ENCODE results near the gene LONP2.

LONP2 gene

DNA sequence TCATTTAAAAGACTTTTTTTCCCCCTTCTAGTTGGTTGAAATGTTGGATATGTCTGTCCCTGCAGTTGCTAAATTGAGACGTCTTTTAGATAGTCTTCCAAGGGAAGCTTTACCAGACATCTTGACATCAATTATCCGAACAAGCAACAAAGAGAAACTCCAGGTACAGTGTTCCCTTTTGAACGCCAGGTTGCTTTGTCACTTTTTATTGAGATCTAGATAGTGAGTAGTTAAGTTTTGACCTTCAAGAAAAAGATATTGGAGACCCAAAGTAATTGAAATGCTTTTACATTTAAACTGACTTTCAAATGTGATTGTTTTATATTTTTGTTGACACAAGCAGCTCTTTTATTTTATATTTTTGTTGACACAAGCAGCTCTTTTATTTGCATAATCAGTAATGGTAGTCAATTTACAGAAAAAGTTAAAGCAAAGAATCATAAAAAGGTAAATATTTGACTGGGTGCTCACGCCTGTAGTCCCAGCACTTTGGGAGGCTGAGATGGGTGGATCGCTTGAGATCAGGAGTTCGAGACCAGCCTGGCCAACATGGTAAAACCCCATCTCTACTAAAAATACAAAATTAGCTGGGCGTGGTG is 12.6 kb downstream of the LONP2 start:
- no peak overlapping the region for H2AFZ ChIP-seq (ENCODE audit: low read depth, low read length)
- WGBS = 99% methylated on average over 5 of the region's 7 CpGs
- no peak overlapping the region for H2AK5ac ChIP-seq (ENCODE audit: low read length, severe bottlenecking)
- no peak overlapping the region for H2BK5ac ChIP-seq (ENCODE audit: low read depth, low read length, poor library complexity, severe bottlenecking)
- H3K14ac ChIP-seq (ENCODE audit: low read length in 2 of 2) = no peak overlapping the region
- H2BK12ac ChIP-seq (ENCODE audit: low read length in 2 of 2) = no peak overlapping the region
- H3K4me1 ChIP-seq (ENCODE audit: control insufficient read depth, insufficient read depth, low read depth, low read length) = peaks cover 2% of the 10 kb centered on the region
- H3K27me3 ChIP-seq (ENCODE audit: control insufficient read depth in 1 of 2, insufficient read depth in 1 of 2, low read length in 2 of 2) = no peaks in the 10 kb centered on the region
- no peak overlapping the region for H3K4me3 ChIP-seq (ENCODE audit: insufficient read depth in 1 of 2, low read depth in 1 of 2, low read length in 2 of 2)
- no peak overlapping the region for H4K91ac ChIP-seq (ENCODE audit: low read length)
- no peaks in the 10 kb centered on the region for H3K9me3 ChIP-seq (ENCODE audit: control insufficient read depth, low read length)
- H3K9ac ChIP-seq (ENCODE audit: low read length) = no peak overlapping the region
- H3K4ac ChIP-seq (ENCODE audit: low read depth in 1 of 2, low read length in 2 of 2) = no peak overlapping the region
- H3K36me3 ChIP-seq (ENCODE audit: control insufficient read depth in 1 of 2, insufficient read depth in 2 of 2, low read depth in 1 of 2, low read length in 2 of 2) = peaks cover 7 to 83% of the 10 kb centered on the region in 2 experiments
- peaks cover 17% of the 10 kb centered on the region for H3K79me1 ChIP-seq (replicated peaks; ENCODE audit: low read length, poor library complexity, severe bottlenecking)
- H3K23ac ChIP-seq (ENCODE audit: low read length in 2 of 2) = no peak overlapping the region
- no peak overlapping the region for H2BK120ac ChIP-seq (ENCODE audit: low read depth, low read length)
- no peak overlapping the region for H3K18ac ChIP-seq (ENCODE audit: low read depth in 1 of 2, low read length in 2 of 2)
- H4K8ac ChIP-seq (ENCODE audit: low read length) = no peak overlapping the region
- H2BK15ac ChIP-seq (ENCODE audit: low read depth, poor library complexity, severe bottlenecking) = no peak overlapping the region
- DNase-seq = no peak
- H3K27ac ChIP-seq (ENCODE audit: low read length, poor library complexity, severe bottlenecking) = no peak overlapping the region
- H3K4me2 ChIP-seq (ENCODE audit: low read length, poor library complexity, severe bottlenecking) = no peak overlapping the region

DNA sequence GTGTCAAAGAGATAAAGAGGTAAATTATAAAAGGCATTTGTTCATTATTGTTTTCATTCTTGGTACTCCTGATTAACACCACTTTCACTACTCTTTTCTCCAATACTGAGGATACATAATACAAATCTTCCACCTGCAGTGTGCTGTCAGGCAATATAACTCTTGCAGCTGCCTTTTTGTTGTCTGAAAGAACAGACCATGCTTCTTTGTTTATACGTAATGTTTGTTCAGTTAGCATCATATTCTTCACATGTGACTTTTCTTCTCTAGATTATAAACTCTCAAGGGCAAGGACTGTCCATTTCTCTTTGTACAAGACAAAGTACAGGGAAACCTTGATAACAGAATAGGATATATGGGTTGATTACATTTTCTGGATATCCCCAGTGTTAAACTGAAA is 17.5 kb downstream of the LONP2 start:
- no peak overlapping the region for H3K14ac ChIP-seq (ENCODE audit: low read length in 2 of 2)
- no peak overlapping the region for H3K4me3 ChIP-seq (ENCODE audit: insufficient read depth in 1 of 2, low read depth in 1 of 2, low read length in 2 of 2)
- DNase-seq = no peak
- no peak overlapping the region for H2BK120ac ChIP-seq (ENCODE audit: low read depth, low read length)
- H3K23ac ChIP-seq (ENCODE audit: low read length in 2 of 2) = no peak overlapping the region
- H3K9me3 ChIP-seq (ENCODE audit: control insufficient read depth, low read length) = no peaks in the 10 kb centered on the region
- H3K9ac ChIP-seq (ENCODE audit: low read length) = no peak overlapping the region
- no peaks in the 10 kb centered on the region for H3K27me3 ChIP-seq (ENCODE audit: control insufficient read depth in 1 of 2, insufficient read depth in 1 of 2, low read length in 2 of 2)
- no peak overlapping the region for H2AK5ac ChIP-seq (ENCODE audit: low read length, severe bottlenecking)
- no peak overlapping the region for H3K18ac ChIP-seq (ENCODE audit: low read depth in 1 of 2, low read length in 2 of 2)
- H2BK12ac ChIP-seq (ENCODE audit: low read length in 2 of 2) = no peak overlapping the region
- H3K4me1 ChIP-seq (ENCODE audit: control insufficient read depth, insufficient read depth, low read depth, low read length) = no peaks in the 10 kb centered on the region
- H2AFZ ChIP-seq (ENCODE audit: low read depth, low read length) = no peak overlapping the region
- no peak overlapping the region for H2BK15ac ChIP-seq (ENCODE audit: low read depth, poor library complexity, severe bottlenecking)
- no CpG with 5 or more reads among the region's 1 CpG for WGBS
- H4K91ac ChIP-seq (ENCODE audit: low read length) = no peak overlapping the region
- no peak overlapping the region for H3K4ac ChIP-seq (ENCODE audit: low read depth in 1 of 2, low read length in 2 of 2)
- H3K36me3 ChIP-seq (ENCODE audit: control insufficient read depth in 1 of 2, insufficient read depth in 2 of 2, low read depth in 1 of 2, low read length in 2 of 2) = peaks cover 7 to 84% of the 10 kb centered on the region in 2 experiments
- H3K27ac ChIP-seq (ENCODE audit: low read length, poor library complexity, severe bottlenecking) = no peak overlapping the region
- peaks cover 7% of the 10 kb centered on the region for H3K79me1 ChIP-seq (replicated peaks; ENCODE audit: low read length, poor library complexity, severe bottlenecking)
- H3K4me2 ChIP-seq (ENCODE audit: low read length, poor library complexity, severe bottlenecking) = no peak overlapping the region
- H4K8ac ChIP-seq (ENCODE audit: low read length) = no peak overlapping the region
- no peak overlapping the region for H2BK5ac ChIP-seq (ENCODE audit: low read depth, low read length, poor library complexity, severe bottlenecking)

DNA sequence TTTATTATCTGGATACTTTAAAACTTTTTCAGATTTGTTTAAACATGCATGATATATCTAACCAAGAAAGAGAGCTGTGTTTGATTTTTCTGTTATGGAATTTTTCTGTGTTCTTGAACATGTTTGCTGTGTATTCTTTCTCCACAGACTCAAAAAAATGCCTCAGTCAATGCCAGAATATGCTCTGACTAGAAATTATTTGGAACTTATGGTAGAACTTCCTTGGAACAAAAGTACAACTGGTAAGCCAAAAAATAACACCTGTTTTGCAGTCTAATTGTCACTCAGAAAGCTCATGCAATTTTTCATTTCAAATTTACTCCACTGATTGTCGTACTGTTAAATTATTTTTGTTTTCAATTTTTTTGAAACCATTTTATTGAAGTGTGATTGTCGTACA is 18.5 kb downstream of the LONP2 start:
- Histone ChIP-seq H3K14ac (ENCODE audit: low read length in 2 of 2) (no peak overlapping the region), H3K79me1 (replicated peaks; ENCODE audit: low read length, poor library complexity, severe bottlenecking) (peaks cover 9% of the 10 kb centered on the region)
- no CpG with 5 or more reads among the region's 2 CpGs for WGBS

DNA sequence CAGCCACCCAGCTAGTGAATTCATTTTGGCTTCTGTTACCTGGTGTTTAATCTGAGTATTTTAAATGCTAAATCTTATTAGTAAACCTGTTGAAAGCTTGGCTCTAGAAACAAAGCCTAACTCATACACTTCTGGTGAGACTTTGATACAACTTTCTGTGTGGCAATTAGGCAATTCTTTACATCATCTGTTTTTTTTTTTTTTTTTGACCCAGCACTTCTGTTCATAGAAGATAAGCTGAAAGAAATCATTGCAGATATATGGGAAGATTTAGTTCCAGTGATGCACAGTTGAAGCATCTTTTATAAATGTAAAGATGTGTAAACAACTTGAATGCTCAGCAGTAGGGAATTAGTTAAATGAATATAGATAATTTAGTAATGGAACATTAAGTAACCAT is 24.9 kb downstream of the LONP2 start:
- H2AFZ ChIP-seq (ENCODE audit: low read depth, low read length) = no peak overlapping the region
- no peak overlapping the region for H3K27ac ChIP-seq (ENCODE audit: low read length, poor library complexity, severe bottlenecking)
- H2BK5ac ChIP-seq (ENCODE audit: low read depth, low read length, poor library complexity, severe bottlenecking) = no peak overlapping the region
- H2BK120ac ChIP-seq (ENCODE audit: low read depth, low read length) = no peak overlapping the region
- H2BK15ac ChIP-seq (ENCODE audit: low read depth, poor library complexity, severe bottlenecking) = no peak overlapping the region
- peaks cover 2 to 68% of the 10 kb centered on the region in 2 experiments for H3K36me3 ChIP-seq (ENCODE audit: control insufficient read depth in 1 of 2, insufficient read depth in 2 of 2, low read depth in 1 of 2, low read length in 2 of 2)
- H4K8ac ChIP-seq (ENCODE audit: low read length) = no peak overlapping the region
- peaks cover 12% of the 10 kb centered on the region for H3K79me1 ChIP-seq (replicated peaks; ENCODE audit: low read length, poor library complexity, severe bottlenecking)
- no peak overlapping the region for H3K23ac ChIP-seq (ENCODE audit: low read length in 2 of 2)
- H3K4me1 ChIP-seq (ENCODE audit: control insufficient read depth, insufficient read depth, low read depth, low read length) = no peaks in the 10 kb centered on the region
- H3K14ac ChIP-seq (ENCODE audit: low read length in 2 of 2) = no peak overlapping the region
- no peak overlapping the region for H2BK12ac ChIP-seq (ENCODE audit: low read length in 2 of 2)
- H3K4ac ChIP-seq (ENCODE audit: low read depth in 1 of 2, low read length in 2 of 2) = no peak overlapping the region
- no peak overlapping the region for H3K9ac ChIP-seq (ENCODE audit: low read length)
- no peak overlapping the region for H4K91ac ChIP-seq (ENCODE audit: low read length)
- no peak overlapping the region for H3K4me2 ChIP-seq (ENCODE audit: low read length, poor library complexity, severe bottlenecking)
- no peak overlapping the region for H3K18ac ChIP-seq (ENCODE audit: low read depth in 1 of 2, low read length in 2 of 2)
- DNase-seq = no peak
- H3K9me3 ChIP-seq (ENCODE audit: control insufficient read depth, low read length) = no peaks in the 10 kb centered on the region
- H3K4me3 ChIP-seq (ENCODE audit: insufficient read depth in 1 of 2, low read depth in 1 of 2, low read length in 2 of 2) = no peak overlapping the region
- H2AK5ac ChIP-seq (ENCODE audit: low read length, severe bottlenecking) = no peak overlapping the region
- H3K27me3 ChIP-seq (ENCODE audit: control insufficient read depth in 1 of 2, insufficient read depth in 1 of 2, low read length in 2 of 2) = no peaks in the 10 kb centered on the region

More for the DNA sequence above, 18.5 kb downstream of the LONP2 start:
- Histone ChIP-seq H2AFZ (ENCODE audit: low read depth, low read length) (no peak overlapping the region), H2BK15ac (ENCODE audit: low read depth, poor library complexity, severe bottlenecking) (no peak overlapping the region), H3K4me3 (ENCODE audit: insufficient read depth in 1 of 2, low read depth in 1 of 2, low read length in 2 of 2) (no peak overlapping the region), H3K4me2 (ENCODE audit: low read length, poor library complexity, severe bottlenecking) (no peak overlapping the region), H2BK12ac (ENCODE audit: low read length in 2 of 2) (no peak overlapping the region), H3K36me3 (ENCODE audit: control insufficient read depth in 1 of 2, insufficient read depth in 2 of 2, low read depth in 1 of 2, low read length in 2 of 2) (peaks cover 7 to 85% of the 10 kb centered on the region in 2 experiments), H3K9me3 (ENCODE audit: control insufficient read depth, low read length) (no peaks in the 10 kb centered on the region), H2BK5ac (ENCODE audit: low read depth, low read length, poor library complexity, severe bottlenecking) (no peak overlapping the region), H3K4ac (ENCODE audit: low read depth in 1 of 2, low read length in 2 of 2) (no peak overlapping the region), H3K18ac (ENCODE audit: low read depth in 1 of 2, low read length in 2 of 2) (no peak overlapping the region), H3K27ac (ENCODE audit: low read length, poor library complexity, severe bottlenecking) (no peak overlapping the region), H2BK120ac (ENCODE audit: low read depth, low read length) (no peak overlapping the region), H4K91ac (ENCODE audit: low read length) (no peak overlapping the region), H3K9ac (ENCODE audit: low read length) (no peak overlapping the region), H3K23ac (ENCODE audit: low read length in 2 of 2) (no peak overlapping the region), H3K4me1 (ENCODE audit: control insufficient read depth, insufficient read depth, low read depth, low read length) (no peaks in the 10 kb centered on the region), H3K27me3 (ENCODE audit: control insufficient read depth in 1 of 2, insufficient read depth in 1 of 2, low read length in 2 of 2) (no peaks in the 10 kb centered on the region), H4K8ac (ENCODE audit: low read length) (no peak overlapping the region), H2AK5ac (ENCODE audit: low read length, severe bottlenecking) (no peak overlapping the region)
- no peak for DNase-seq
